Stimulated activated CD4-positive, alpha-beta T cell treated with anti-CD3 and anti-CD28 coated beads, TNF-alpha, amount 100 ng/mL, for 1 hour (primary cell): Measurements from ENCODE around the gene HSPE1.
"Not testable (repeated sequence)": the region's sequence is repeated elsewhere in the genome, so short reads cannot be mapped to it uniquely, and the experiment has no call there.

ENCODE experiments used
- DNase-seq, 3 donors: peaks; one replicate each; pipeline ENCODE4 v3.0.0-alpha.2; 2020; ENCODE audit warnings: low read depth in 3 of 3, low spot score in 1 of 3

HSPE1 gene

GRCh38 chr2:197498235-197498936 lies 1.8 kb upstream of the HSPE1 start:
- DNase-seq: no peak

DNA sequence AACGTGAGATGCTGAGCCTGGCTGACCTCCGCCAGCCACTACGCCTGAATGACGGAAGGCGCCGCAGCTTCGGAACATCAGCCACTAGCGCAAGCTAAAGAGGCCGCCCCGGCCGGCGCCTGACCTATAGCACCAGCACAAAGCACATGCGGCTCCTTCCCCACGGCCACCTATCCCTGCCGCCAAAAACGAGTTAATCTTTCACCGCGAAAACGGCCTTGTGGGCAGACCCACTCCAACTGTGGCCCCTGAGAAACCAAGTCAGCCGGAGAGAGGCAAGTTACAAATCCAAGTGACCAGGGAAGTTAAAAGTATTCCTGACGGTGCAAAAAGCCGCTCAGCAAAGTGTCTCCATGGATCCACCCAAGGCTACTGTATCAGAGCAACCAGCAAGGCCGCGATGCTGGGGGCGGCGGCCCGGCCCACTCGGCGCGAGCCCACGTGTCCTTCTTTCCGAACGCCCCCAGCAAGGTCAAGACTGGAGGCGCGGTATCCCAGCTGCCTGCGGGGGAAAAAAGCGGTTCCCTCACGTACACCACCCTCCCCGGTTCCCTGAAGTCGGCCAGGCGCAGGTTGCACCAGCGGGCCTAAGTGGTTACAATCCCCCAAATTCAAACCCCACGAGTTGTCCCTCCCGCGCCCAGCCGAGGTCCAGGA lies 1.1 kb upstream of the HSPE1 start:
- DNase-seq: peak in 2 of 3 donors; percentile 7 to 32

DNA sequence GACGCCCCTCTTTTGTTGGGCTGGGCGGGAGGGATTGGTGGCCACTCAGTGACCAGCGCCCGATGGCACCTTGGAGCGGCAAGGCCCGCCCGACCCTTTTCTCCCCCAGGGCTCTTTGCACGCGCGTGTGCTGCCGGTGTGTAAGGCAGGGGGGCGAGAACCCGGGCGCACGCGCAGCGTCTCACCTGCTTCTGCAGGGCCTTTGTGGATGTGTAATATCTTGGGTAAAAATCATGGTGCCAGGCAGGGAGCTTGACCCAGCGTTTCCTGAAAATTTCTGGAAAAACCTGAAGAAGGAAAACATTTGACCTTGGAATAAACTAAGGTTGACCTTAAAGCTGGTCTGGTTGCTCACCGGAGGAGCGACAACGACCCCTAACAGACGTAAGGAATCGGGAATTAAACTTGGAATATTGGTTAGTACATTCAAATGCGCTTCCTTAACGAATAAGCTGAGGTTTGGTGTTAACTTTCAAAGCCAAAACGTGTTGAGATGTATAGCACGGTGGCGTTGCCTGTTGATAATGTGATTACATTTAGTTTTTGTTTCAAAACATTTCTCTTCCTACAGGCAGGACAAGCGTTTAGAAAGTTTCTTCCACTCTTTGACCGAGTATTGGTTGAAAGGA lies 438 bp downstream of the HSPE1 start:
- no peak for DNase-seq

GRCh38 chr2:197502201-197502600 lies 2.0 kb downstream of the HSPE1 start:
- DNase-seq: no peak

GRCh38 chr2:197502685-197503084 lies 2.5 kb downstream of the HSPE1 start:
- no peak for DNase-seq

DNA sequence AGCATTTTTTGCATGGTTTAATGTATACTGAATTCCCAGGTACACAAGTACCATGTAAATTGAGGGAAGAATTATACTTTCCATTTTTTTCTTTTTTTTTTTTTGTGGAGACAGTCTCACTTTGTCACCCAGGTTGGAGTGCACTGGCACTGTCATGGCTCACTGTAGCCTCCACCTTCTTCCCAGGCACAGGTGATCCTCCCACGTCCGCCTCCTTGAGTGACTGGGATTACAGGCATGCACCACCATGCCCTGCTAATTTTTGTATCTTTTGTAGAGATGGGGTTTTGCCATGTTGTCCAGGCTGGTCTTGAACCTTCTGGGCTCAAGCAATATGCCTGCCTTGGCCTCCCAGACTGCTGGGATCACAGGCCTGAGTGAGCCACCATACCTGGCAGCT lies 3.8 kb downstream of the HSPE1 start:
- no peak for DNase-seq

- no peak for DNase-seq
These were observed 4.3 kb downstream of the HSPE1 start for GRCh38 chr2:197504512-197504911.

GRCh38 chr2:197506658-197507057 lies 6.5 kb downstream of the HSPE1 start:
- no peak for DNase-seq

DNA sequence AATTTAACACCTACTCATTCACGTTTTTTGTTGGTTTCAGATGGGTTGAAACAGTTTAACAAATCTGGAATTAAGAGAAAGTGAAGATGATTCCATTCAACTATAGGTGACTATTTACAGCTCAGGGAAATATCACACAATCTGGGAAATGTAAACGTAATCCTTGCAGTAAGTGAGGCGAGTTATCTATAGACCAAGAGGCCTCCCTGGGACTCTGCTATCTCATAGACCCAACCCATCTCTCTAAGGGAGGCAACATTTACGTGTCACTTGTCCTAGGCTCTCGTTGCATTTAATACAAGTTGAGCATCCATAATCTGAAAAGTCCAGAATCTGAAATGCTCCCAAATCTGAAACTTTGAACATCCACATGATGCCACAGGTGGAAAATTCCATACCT lies 13.7 kb downstream of the HSPE1 start:
- no peak for DNase-seq

- no peak for DNase-seq
These were observed 14.6 kb downstream of the HSPE1 start for GRCh38 chr2:197514754-197515153.

DNA sequence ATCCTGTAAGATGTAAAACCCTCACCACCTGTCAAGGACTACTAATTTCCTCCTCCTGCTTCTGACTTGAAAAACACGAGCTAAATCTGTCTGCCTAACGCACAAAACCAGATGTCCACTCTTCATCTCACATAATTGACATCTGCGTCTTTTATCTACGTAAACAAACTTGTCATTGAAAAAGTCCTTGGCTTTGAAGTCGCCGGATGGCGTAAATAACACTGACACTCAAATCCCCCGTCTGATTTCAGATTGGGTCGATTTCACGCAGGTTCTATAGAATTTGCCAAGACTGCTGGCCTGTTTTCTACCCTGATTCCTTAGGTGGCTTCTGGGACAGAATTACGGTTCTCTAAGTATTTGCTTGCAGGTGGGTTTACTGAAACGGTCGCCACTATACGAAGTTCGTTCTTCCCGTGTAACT lies 15.1 kb downstream of the HSPE1 start:
- DNase-seq: no peak

GRCh38 chr2:197515739-197516392 lies 15.7 kb downstream of the HSPE1 start, which contains the start of gene MOB4:
Gene MOB4, plus strand, starts transcription at chr2:197516066. Its CDS starts 21 bp downstream, at chr2:197516087.
- peak; percentile 80 to 93 (median 89) for DNase-seq

GRCh38 chr2:197516393-197516761 lies 16.2 kb downstream of the HSPE1 start:
- no peak for DNase-seq

GRCh38 chr2:197517150-197517549 lies 17.0 kb downstream of the HSPE1 start:
- no peak for DNase-seq

- DNase-seq: no peak
These were observed 38.2 kb downstream of the HSPE1 start for GRCh38 chr2:197538412-197538811.

GRCh38 chr2:197539734-197540133 lies 39.6 kb downstream of the HSPE1 start:
- DNase-seq: no peak

DNA sequence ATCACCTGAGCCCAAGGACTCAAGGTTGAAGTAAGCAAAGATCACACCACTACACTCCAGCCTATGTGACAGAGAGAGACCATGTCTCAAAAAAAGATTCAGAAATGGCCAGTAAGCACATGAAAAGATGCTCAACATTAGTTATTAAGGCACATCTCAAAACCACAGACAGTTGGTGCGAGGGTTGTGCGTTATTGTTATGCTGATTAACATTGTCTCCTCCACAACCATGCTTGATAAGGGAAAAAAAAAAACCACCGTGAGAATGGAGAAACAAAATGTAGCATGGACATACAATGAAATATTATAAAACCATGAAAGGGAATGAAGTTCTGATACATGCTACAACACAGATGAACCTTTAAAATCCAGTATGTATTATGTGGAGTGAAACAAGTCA lies 43.0 kb downstream of the HSPE1 start:
- no peak for DNase-seq

- DNase-seq: no peak
These were observed 47.2 kb downstream of the HSPE1 start for GRCh38 chr2:197547163-197547900.

DNA sequence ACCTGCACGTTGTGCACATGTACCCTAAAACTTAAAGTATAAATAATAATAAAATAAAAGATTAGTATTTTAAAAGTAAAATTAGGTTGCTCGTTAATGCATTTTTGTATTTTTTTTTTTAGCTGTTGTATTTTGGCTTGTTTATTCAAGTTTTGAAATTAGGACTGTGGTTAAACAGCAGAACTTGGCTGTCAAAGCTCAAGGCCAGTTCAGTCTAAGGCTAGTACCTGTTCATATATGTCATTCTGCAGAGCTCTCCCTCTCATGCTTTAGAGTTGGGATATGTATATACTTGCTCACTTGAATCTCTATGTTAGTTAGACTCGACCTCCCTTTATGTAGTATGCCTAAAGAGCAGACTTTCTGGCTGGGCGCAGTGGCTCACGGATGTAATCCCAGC lies 48.4 kb downstream of the HSPE1 start:
- DNase-seq: no peak

GRCh38 chr2:197551260-197551659 lies 51.1 kb downstream of the HSPE1 start:
- not testable (repeated sequence) for DNase-seq
